Measurements from ENCODE around the gene NOXA1.

NOXA1 gene

DNA sequence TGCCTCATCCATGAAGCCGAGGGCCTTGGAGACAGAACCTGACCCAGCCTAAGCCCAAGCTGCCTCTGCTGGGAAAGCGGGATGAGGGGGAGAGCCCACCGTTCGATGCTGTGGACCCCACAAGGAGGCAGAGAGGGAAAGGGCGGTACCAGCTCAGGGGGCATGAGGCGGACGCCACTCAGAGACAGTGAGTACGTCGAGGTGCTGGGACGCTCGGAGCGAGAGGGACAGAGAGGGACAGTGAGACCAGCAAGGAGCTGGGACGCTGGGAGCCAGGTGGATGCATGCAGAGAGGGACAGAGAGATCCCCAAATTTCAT lies 33.8 kb upstream of the NOXA1 start:
- H3K4me3 ChIP-seq (ENCODE audit: low read depth, low read length): no peak overlapping the region
- DNase-seq (ENCODE audit: low read depth, low spot score): no peak
- TF ChIP-seq, protein P1, sequence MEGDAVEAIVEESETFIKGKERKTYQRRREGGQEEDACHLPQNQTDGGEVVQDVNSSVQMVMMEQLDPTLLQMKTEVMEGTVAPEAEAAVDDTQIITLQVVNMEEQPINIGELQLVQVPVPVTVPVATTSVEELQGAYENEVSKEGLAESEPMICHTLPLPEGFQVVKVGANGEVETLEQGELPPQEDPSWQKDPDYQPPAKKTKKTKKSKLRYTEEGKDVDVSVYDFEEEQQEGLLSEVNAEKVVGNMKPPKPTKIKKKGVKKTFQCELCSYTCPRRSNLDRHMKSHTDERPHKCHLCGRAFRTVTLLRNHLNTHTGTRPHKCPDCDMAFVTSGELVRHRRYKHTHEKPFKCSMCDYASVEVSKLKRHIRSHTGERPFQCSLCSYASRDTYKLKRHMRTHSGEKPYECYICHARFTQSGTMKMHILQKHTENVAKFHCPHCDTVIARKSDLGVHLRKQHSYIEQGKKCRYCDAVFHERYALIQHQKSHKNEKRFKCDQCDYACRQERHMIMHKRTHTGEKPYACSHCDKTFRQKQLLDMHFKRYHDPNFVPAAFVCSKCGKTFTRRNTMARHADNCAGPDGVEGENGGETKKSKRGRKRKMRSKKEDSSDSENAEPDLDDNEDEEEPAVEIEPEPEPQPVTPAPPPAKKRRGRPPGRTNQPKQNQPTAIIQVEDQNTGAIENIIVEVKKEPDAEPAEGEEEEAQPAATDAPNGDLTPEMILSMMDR (IDR thresholded peaks at IDR 0.05; ENCODE audit: low read depth, low read length): no peak
- in situ Hi-C loops (cut with HindIII; ENCODE audit: low sequenced_read_pairs): no loop called here

DNA sequence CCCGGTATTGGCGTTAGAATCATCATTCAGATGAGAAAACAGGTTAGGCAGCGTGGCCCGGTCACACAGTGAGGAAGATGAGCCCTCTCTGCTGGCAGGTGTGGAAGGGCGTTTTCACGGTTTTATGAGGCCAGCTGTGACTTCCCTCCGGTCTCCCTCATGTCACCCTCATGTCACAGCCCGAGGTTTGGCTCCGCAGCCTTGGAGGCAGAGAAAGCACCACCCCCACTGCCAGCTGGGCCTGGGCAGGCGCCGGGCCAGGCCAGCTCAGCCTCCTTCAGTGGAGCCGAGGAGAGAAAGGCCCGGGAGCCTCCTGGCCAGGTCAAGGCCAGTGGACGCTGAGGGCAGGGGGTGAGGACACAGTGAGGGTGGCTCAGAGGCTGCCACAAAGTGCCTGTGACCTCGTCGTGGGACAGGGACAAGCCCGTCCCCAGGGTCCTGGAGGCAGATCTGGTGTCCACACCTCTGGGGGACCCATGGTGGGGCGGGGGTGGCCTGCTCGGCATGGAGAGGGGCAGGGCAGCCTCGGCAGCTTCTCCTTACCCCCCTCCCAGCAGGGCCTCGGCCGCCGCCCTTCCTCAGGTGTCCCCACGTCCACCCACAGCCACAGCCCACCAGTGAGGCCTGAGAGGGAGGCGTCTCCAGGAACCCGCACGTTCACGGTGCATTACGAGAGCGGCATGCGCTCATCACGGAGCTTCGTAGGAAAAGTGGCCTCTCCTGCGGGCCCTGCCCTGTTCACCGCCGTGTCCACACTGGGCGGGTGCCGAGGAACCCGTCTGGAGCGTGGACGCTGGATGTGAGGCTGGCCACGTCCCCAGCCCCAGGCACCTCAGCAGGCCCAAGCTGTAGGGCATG lies 32.4 kb upstream of the NOXA1 start:
- TF ChIP-seq, protein P1 (IDR thresholded peaks at IDR 0.05; ENCODE audit: low read depth, low read length): no peak
- in situ Hi-C loops (cut with HindIII; ENCODE audit: low sequenced_read_pairs): no loop called here
- DNase-seq (ENCODE audit: low read depth, low spot score): no peak
- no peak overlapping the region for H3K4me3 ChIP-seq (ENCODE audit: low read depth, low read length)

DNA sequence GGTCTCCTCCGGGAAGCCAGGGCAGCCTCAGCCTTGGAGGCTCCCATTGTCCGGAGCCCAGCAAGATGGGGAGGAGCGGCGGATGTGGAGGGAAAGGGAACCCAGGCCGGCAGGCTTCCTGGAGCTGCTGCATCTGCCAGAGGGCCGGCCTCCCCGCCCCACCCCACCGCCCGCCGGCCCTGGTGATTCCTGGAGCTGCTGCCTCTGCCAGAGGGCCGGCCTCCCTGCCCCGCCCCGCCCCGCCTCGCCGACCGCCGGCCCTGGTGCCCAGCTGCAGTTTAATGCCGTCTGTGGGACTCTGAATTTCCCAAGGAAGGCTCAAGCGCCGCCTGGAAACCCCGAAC lies 31.8 kb upstream of the NOXA1 start:
- in situ Hi-C loops (cut with HindIII; ENCODE audit: low sequenced_read_pairs): no loop called here
- DNase-seq (ENCODE audit: low read depth, low spot score): no peak
- no peak overlapping the region for H3K4me3 ChIP-seq (ENCODE audit: low read depth, low read length)
- TF ChIP-seq, protein P1 (IDR thresholded peaks at IDR 0.05; ENCODE audit: low read depth, low read length): no peak

DNA sequence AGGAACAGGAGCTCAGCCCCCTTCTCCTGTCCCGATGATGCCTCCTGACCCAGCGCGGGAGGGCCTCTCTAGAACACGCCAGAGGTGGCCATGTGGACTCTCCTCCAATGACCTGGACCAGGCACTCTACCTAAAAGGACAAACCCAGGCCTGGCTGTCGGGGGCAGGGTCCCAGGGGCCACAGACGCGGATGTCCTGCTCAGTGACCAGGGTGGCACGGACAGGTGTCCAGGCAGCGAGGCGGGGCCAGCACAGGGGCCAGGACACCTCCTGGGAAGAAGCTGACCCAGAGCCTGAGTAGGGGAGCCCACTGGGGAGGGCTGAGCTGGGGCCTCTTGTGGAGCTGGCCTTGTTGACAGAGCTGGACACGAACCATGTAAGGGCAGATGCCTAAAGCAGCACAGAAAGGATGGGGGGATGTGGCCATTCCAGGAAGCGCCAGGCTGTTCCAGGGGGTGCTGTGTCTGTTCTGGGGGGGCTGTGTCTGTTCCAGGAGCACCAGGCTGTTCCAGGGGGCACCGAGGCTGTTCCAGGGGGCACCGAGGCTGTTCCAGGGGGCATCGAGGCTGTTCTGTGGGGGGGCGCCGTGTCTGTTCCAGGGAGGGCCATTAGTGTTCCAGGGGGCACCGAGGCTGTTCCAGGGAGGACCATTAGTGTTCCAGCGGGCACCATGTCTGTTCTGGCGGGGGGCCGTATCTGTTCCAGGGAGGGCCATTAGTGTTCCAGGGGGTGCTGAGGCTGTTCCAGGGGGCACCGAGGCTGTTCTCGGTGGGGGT lies 30.8 kb upstream of the NOXA1 start:
- in situ Hi-C loops (cut with HindIII; ENCODE audit: low sequenced_read_pairs): no loop called here
- no peak overlapping the region for H3K4me3 ChIP-seq (ENCODE audit: low read depth, low read length)
- no peak for DNase-seq (ENCODE audit: low read depth, low spot score)
- TF ChIP-seq, protein P1 (IDR thresholded peaks at IDR 0.05; ENCODE audit: low read depth, low read length): no peak

DNA sequence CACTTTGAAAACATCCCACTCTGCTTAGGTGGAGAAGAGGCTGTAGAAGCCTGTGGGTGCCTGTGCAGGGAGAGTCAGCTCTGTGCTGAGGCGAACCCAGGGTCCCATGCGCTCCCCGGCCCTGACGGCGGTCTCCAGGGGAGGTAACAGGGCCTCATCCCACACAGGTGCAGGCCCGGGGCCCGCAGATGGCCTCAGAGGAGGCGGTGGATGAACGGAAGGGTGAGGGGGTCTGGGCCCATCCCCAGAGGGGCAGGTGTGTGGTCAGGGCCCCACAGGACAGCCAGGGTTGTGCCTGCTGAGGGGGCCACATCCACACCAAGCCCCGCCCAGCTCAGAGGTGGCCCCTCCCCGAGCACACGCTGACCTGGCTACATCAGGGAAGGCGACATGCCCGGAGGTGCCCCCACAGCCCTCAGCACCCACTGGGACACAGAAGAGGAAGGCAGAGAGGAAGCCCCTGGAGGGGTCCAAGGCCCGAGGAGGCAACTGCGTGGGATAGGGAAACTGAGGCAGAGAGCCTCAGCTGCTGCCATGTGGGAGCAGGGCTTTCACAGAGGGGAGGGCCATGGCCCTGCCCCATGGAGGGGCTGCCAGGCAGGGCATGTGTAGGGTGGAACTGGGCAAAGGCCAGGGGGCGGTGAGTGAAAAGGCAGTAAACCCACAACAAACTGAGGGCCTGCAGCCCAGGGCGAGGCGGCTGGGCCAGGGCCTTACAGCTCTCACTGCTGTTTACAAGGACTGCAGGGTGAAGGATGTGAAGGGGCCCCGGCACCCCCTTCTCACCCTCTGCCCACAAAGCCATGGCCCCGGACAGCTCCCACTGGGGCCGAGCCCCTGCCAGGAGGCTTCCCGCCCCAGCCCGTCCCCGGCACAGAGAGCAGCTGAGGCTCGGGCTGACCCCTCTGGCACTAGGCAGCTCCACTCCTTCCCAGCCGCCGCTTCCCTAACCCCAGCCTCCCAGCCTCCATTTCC lies 29.7 kb upstream of the NOXA1 start:
- TF ChIP-seq, protein P1 (IDR thresholded peaks at IDR 0.05; ENCODE audit: low read depth, low read length): no peak
- no peak for DNase-seq (ENCODE audit: low read depth, low spot score)
- in situ Hi-C loops (cut with HindIII; ENCODE audit: low sequenced_read_pairs): no loop called here
- H3K4me3 ChIP-seq (ENCODE audit: low read depth, low read length): no peak overlapping the region

All from astrocyte of the spinal cord (primary cell).